ENCODE measurements around the gene AFP.

The AFP gene

GRCh38 chr4:73436674-73437557 lies 895 bp downstream of the AFP start:
- Histone ChIP-seq H3K27me3 (ENCODE audit: control insufficient read depth, insufficient read depth, low read length) (no peaks in the 10 kb centered on the region), H3K79me2 (no peaks in the 10 kb centered on the region), H3K36me3 (ENCODE audit: control insufficient read depth, insufficient read depth, low read length) (no peaks in the 10 kb centered on the region), H2AFZ (no peak overlapping the region), H3K4me3 (ENCODE audit: low read depth, low read length) (no peak overlapping the region), H3K4me1 (no peaks in the 10 kb centered on the region), H3K9me3 (ENCODE audit: control insufficient read depth, low read length) (no peaks in the 10 kb centered on the region), H3K27ac (no peak overlapping the region), H3K4me2 (ENCODE audit: low read length) (no peak overlapping the region), H3K9ac (no peak overlapping the region)
- TF ChIP-seq CTCF (IDR thresholded peaks at IDR 0.05), result no peak

GRCh38 chr4:73437558-73437956 lies 1.5 kb downstream of the AFP start:
- H3K4me2 ChIP-seq (ENCODE audit: low read length), result no peak overlapping the region
- no peaks in the 10 kb centered on the region for H3K79me2 ChIP-seq
- H3K9me3 ChIP-seq (ENCODE audit: control insufficient read depth, low read length), result no peaks in the 10 kb centered on the region
- H3K4me3 ChIP-seq (ENCODE audit: low read depth, low read length), result no peak overlapping the region
- no peak for TF ChIP-seq CTCF (IDR thresholded peaks at IDR 0.05)
- H2AFZ ChIP-seq, result no peak overlapping the region
- H3K27ac ChIP-seq, result no peak overlapping the region
- no peak overlapping the region for H3K9ac ChIP-seq
- no peaks in the 10 kb centered on the region for H3K4me1 ChIP-seq
- no peaks in the 10 kb centered on the region for H3K36me3 ChIP-seq (ENCODE audit: control insufficient read depth, insufficient read depth, low read length)
- H3K27me3 ChIP-seq (ENCODE audit: control insufficient read depth, insufficient read depth, low read length), result no peaks in the 10 kb centered on the region

- TF ChIP-seq CTCF (IDR thresholded peaks at IDR 0.05), result no peak
- no peaks in the 10 kb centered on the region for H3K27me3 ChIP-seq (ENCODE audit: control insufficient read depth, insufficient read depth, low read length)
- no peak overlapping the region for H3K4me2 ChIP-seq (ENCODE audit: low read length)
- H3K36me3 ChIP-seq (ENCODE audit: control insufficient read depth, insufficient read depth, low read length), result no peaks in the 10 kb centered on the region
- no peaks in the 10 kb centered on the region for H3K9me3 ChIP-seq (ENCODE audit: control insufficient read depth, low read length)
- H3K79me2 ChIP-seq, result no peaks in the 10 kb centered on the region
- H2AFZ ChIP-seq, result no peak overlapping the region
- H3K4me1 ChIP-seq, result no peaks in the 10 kb centered on the region
- no peak overlapping the region for H3K27ac ChIP-seq
- H3K9ac ChIP-seq, result no peak overlapping the region
- H3K4me3 ChIP-seq (ENCODE audit: low read depth, low read length), result no peak overlapping the region
Measured at GRCh38 chr4:73438048-73438447, 2.0 kb downstream of the AFP start.

- Histone ChIP-seq H3K27me3 (ENCODE audit: control insufficient read depth, insufficient read depth, low read length) (no peaks in the 10 kb centered on the region), H3K9ac (no peak overlapping the region), H2AFZ (no peak overlapping the region), H3K4me3 (ENCODE audit: low read depth, low read length) (no peak overlapping the region), H3K79me2 (no peaks in the 10 kb centered on the region), H3K9me3 (ENCODE audit: control insufficient read depth, low read length) (no peaks in the 10 kb centered on the region), H3K4me2 (ENCODE audit: low read length) (no peak overlapping the region), H3K27ac (no peak overlapping the region), H3K36me3 (ENCODE audit: control insufficient read depth, insufficient read depth, low read length) (no peaks in the 10 kb centered on the region), H3K4me1 (no peaks in the 10 kb centered on the region)
- TF ChIP-seq CTCF (IDR thresholded peaks at IDR 0.05), result no peak
Measured at GRCh38 chr4:73438582-73439215, 2.7 kb downstream of the AFP start.
